ENCODE data around the gene TMEM106B. TPM values are rescaled to one million over a fixed set of nuclear protein-coding genes. Genes with fewer than 3 reads are reported as not detected.

TMEM106B gene
- total RNA-seq, 4 donors from 2014 or later, result 30.5 to 87.4 (median 42.8) TPM

GRCh38 chr7:12290761-12291160, 79.7 kb downstream of the TMEM106B start:
- H3K27ac ChIP-seq, result no peak overlapping the region
- H3K27me3 ChIP-seq, result no peaks in the 10 kb centered on the region
- H3K4me3 ChIP-seq, result no peak overlapping the region
- TF ChIP-seq POLR2A (IDR thresholded peaks at IDR 0.05), result no peak
- no peak for TF ChIP-seq CTCF (IDR thresholded peaks at IDR 0.05)
- H3K4me1 ChIP-seq, result no peaks in the 10 kb centered on the region
- DNase-seq, result no peak
- peaks cover 0 to 6% (median 2%) of the 10 kb centered on the region in 4 donors for H3K9me3 ChIP-seq
- H3K36me3 ChIP-seq, result no peaks in the 10 kb centered on the region

GRCh38 chr7:12291870-12292269, 80.8 kb downstream of the TMEM106B start:
- Histone ChIP-seq H3K36me3 (no peaks in the 10 kb centered on the region), H3K27me3 (no peaks in the 10 kb centered on the region), H3K27ac (no peak overlapping the region), H3K4me3 (no peak overlapping the region), H3K4me1 (no peaks in the 10 kb centered on the region), H3K9me3 (peaks cover 0 to 6% (median 2%) of the 10 kb centered on the region in 4 donors)
- DNase-seq, result no peak
- TF ChIP-seq CTCF (IDR thresholded peaks at IDR 0.05) (peak in 1 of 6 experiments; percentile 25), POLR2A (IDR thresholded peaks at IDR 0.05) (no peak)

Other genes with a start within 250 kb of the TMEM106B start
- gene VWDE, start 192.6 kb downstream of the TMEM106B start, total RNA-seq, result 10 to 100 TPM in 1 of 4 donors, 1 to 10 TPM in 3; 1.3 to 14.9 (median 4.1) TPM